ENCODE data around the gene EFHC1. TPM values are rescaled to one million over a fixed set of nuclear protein-coding genes. Genes with fewer than 3 reads are reported as not detected.

EFHC1 gene
- total RNA-seq, 1 experiment from 2014 or later = 15.5 TPM

- TF ChIP-seq NR1H2 (CRISPR knock-in tag; IDR thresholded peaks at IDR 0.05) = no peak
- TF ChIP-seq IRF1 (CRISPR knock-in tag; IDR thresholded peaks at IDR 0.05) = no peak
These were observed 102.0 kb downstream of the EFHC1 start (continued) for GRCh38 chr6:52522151-52522626.

DNA sequence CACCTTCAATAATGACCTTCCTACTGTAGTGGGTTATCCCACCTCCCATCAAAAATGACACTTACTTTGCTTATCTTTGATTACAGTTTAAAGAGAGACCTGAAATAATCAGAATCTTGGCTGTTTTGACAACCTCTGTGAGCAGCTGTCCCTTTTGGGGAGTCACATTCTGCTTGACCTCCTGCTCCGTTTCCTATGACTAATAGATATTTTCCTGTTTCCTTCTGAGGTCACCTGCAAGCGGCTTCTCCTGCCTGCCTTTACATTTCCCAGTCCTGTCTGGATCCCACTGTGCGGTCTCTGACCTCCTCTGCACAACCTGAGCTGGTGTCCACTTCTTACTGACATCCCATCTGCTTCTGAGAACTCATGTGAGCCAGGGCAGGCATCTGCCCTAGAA is 102.5 kb downstream of the EFHC1 start:
- Mint-ChIP-seq H3K36me3 (peaks cover 3% of the 10 kb centered on the region; the same call in 1 of the 2 replicates), H3K4me1 (peaks cover 36% of the 10 kb centered on the region), H3K9me3 (no peaks in the 10 kb centered on the region), H3K4me3 (no peak overlapping the region), H3K27me3 (ENCODE audit: low read depth) (no peaks in the 10 kb centered on the region), H3K27ac (peak overlapping the region; percentile 48)
- no peak for DNase-seq (ENCODE audit: low spot score)
- POLR2A ChIA-PET = no interaction called here
- CTCF ChIA-PET = interaction anchor here (1.4 to 2.9 kb wide), 3 partner anchors 54 to 129 kb away, joined by 4 to 9 read pairs (median 6); partner anchors contain the start of gene TRAM2
- no peak for ATAC-seq
- TF ChIP-seq FOXP1 (CRISPR knock-in tag; IDR thresholded peaks at IDR 0.05; ENCODE audit: borderline replicate concordance) = no peak
- no peak for TF ChIP-seq FOXJ3 (CRISPR knock-in tag; IDR thresholded peaks at IDR 0.05; ENCODE audit: borderline replicate concordance)
- no peak for TF ChIP-seq ZNF416 (CRISPR knock-in tag; IDR thresholded peaks at IDR 0.05)
- TF ChIP-seq ZNF232 (CRISPR knock-in tag; IDR thresholded peaks at IDR 0.05) = no peak
- TF ChIP-seq, protein P1, sequence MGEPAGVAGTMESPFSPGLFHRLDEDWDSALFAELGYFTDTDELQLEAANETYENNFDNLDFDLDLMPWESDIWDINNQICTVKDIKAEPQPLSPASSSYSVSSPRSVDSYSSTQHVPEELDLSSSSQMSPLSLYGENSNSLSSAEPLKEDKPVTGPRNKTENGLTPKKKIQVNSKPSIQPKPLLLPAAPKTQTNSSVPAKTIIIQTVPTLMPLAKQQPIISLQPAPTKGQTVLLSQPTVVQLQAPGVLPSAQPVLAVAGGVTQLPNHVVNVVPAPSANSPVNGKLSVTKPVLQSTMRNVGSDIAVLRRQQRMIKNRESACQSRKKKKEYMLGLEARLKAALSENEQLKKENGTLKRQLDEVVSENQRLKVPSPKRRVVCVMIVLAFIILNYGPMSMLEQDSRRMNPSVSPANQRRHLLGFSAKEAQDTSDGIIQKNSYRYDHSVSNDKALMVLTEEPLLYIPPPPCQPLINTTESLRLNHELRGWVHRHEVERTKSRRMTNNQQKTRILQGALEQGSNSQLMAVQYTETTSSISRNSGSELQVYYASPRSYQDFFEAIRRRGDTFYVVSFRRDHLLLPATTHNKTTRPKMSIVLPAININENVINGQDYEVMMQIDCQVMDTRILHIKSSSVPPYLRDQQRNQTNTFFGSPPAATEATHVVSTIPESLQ (CRISPR knock-in tag; IDR thresholded peaks at IDR 0.05) = no peak
- TF ChIP-seq, protein P2, sequence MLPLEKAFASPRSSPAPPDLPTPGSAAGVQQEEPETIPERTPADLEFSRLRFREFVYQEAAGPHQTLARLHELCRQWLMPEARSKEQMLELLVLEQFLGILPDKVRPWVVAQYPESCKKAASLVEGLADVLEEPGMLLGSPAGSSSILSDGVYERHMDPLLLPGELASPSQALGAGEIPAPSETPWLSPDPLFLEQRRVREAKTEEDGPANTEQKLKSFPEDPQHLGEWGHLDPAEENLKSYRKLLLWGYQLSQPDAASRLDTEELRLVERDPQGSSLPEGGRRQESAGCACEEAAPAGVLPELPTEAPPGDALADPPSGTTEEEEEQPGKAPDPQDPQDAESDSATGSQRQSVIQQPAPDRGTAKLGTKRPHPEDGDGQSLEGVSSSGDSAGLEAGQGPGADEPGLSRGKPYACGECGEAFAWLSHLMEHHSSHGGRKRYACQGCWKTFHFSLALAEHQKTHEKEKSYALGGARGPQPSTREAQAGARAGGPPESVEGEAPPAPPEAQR (CRISPR knock-in tag; IDR thresholded peaks at IDR 0.05) = no peak
- no peak for TF ChIP-seq ZNF425 (CRISPR knock-in tag; conservative IDR thresholded peaks at IDR 0.05)
- TF ChIP-seq ZNF423 (CRISPR knock-in tag; IDR thresholded peaks at IDR 0.05) = no peak
- TF ChIP-seq ZNF317 (CRISPR knock-in tag; IDR thresholded peaks at IDR 0.05; ENCODE audit: borderline replicate concordance, low read depth) = no peak
- no peak for TF ChIP-seq NFATC4 (CRISPR knock-in tag; IDR thresholded peaks at IDR 0.05)
- no peak for TF ChIP-seq TP53 (CRISPR knock-in tag; IDR thresholded peaks at IDR 0.05)

GRCh38 chr6:52523378-52524142 is 103.4 kb downstream of the EFHC1 start:
- H3K9me3 Mint-ChIP-seq = no peaks in the 10 kb centered on the region
- ATAC-seq (no peak), DNase-seq (ENCODE audit: low spot score) (no peak)
- no peaks in the 10 kb centered on the region; the same call in 1 of the 2 replicates for H3K36me3 Mint-ChIP-seq
- H3K4me1 Mint-ChIP-seq = peaks cover 27% of the 10 kb centered on the region
- H3K4me3 Mint-ChIP-seq = no peak overlapping the region
- 0 out of 2 replicates have a peak overlapping the region, but pooled peaks have one; percentile 51 for H3K27ac Mint-ChIP-seq
- ChIA-PET POLR2A (no interaction called here), CTCF (interaction anchor here (1.2 to 3.7 kb wide), 5 partner anchors 12 to 128 kb away, joined by 3 to 9 read pairs (median 6); partner anchors contain the start of gene TRAM2)
- no peaks in the 10 kb centered on the region for H3K27me3 Mint-ChIP-seq (ENCODE audit: low read depth)
- no peak for TF ChIP-seq ETV6 (CRISPR knock-in tag; IDR thresholded peaks at IDR 0.05)
- no peak for TF ChIP-seq JAZF1 (CRISPR knock-in tag; IDR thresholded peaks at IDR 0.05)
- TF ChIP-seq SMAD4 (CRISPR knock-in tag; IDR thresholded peaks at IDR 0.05) = no peak
- TF ChIP-seq HMGXB4 (CRISPR knock-in tag; IDR thresholded peaks at IDR 0.05) = no peak
- no peak for TF ChIP-seq TP53 (CRISPR knock-in tag; IDR thresholded peaks at IDR 0.05)
- TF ChIP-seq, protein P3, sequence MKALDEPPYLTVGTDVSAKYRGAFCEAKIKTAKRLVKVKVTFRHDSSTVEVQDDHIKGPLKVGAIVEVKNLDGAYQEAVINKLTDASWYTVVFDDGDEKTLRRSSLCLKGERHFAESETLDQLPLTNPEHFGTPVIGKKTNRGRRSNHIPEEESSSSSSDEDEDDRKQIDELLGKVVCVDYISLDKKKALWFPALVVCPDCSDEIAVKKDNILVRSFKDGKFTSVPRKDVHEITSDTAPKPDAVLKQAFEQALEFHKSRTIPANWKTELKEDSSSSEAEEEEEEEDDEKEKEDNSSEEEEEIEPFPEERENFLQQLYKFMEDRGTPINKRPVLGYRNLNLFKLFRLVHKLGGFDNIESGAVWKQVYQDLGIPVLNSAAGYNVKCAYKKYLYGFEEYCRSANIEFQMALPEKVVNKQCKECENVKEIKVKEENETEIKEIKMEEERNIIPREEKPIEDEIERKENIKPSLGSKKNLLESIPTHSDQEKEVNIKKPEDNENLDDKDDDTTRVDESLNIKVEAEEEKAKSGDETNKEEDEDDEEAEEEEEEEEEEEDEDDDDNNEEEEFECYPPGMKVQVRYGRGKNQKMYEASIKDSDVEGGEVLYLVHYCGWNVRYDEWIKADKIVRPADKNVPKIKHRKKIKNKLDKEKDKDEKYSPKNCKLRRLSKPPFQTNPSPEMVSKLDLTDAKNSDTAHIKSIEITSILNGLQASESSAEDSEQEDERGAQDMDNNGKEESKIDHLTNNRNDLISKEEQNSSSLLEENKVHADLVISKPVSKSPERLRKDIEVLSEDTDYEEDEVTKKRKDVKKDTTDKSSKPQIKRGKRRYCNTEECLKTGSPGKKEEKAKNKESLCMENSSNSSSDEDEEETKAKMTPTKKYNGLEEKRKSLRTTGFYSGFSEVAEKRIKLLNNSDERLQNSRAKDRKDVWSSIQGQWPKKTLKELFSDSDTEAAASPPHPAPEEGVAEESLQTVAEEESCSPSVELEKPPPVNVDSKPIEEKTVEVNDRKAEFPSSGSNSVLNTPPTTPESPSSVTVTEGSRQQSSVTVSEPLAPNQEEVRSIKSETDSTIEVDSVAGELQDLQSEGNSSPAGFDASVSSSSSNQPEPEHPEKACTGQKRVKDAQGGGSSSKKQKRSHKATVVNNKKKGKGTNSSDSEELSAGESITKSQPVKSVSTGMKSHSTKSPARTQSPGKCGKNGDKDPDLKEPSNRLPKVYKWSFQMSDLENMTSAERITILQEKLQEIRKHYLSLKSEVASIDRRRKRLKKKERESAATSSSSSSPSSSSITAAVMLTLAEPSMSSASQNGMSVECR (CRISPR knock-in tag; IDR thresholded peaks at IDR 0.05; ENCODE audit: borderline replicate concordance) = no peak

All from WTC11 (cell line).